ENCODE results near the gene DEK.
"Not testable (repeated sequence)": the region's sequence is repeated elsewhere in the genome, so short reads cannot be mapped to it uniquely, and the experiment has no call there.

DEK gene

GRCh38 chr6:18179770-18180356, 84.5 kb downstream of the DEK start:
- no peak overlapping the region for H3K27ac ChIP-seq
- DNase-seq (ENCODE audit: low spot score): no peak
- POLR2A ChIA-PET (ENCODE audit: low non-redundant PET): no interaction called here
- TF ChIP-seq, protein P1, sequence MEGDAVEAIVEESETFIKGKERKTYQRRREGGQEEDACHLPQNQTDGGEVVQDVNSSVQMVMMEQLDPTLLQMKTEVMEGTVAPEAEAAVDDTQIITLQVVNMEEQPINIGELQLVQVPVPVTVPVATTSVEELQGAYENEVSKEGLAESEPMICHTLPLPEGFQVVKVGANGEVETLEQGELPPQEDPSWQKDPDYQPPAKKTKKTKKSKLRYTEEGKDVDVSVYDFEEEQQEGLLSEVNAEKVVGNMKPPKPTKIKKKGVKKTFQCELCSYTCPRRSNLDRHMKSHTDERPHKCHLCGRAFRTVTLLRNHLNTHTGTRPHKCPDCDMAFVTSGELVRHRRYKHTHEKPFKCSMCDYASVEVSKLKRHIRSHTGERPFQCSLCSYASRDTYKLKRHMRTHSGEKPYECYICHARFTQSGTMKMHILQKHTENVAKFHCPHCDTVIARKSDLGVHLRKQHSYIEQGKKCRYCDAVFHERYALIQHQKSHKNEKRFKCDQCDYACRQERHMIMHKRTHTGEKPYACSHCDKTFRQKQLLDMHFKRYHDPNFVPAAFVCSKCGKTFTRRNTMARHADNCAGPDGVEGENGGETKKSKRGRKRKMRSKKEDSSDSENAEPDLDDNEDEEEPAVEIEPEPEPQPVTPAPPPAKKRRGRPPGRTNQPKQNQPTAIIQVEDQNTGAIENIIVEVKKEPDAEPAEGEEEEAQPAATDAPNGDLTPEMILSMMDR (conservative IDR thresholded peaks at IDR 0.05; ENCODE audit: low read depth): no peak
- CTCF ChIA-PET: no interaction called here

DNA sequence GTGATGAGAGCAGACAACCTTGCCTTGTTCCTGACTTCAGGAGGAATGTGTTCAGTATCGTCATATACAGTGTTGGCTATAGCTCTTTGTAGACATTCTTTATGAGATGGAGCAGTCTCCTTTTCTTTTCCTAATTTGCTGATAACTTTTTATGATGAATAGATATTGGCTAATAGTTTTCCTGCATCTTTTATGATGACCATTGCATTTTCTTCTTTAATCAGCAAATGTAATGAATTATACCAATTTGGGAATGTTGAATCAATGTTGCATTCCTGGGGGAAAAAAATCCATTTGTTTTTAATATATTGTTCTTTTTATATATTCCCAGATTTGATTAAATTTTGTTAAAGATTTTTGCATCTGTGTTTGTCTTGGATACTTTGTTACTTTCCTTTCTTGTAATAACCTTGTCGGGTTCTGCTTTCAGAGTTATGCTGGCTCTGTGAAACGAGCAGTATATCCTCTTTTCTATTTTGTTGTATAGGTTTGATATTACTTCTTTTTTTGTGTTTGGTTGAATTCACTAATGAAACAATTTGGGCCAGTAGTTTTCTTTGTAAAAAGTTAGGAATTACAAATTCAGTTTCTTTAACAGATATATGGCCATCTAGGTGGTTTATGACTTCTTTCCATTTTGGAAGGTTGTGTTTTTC, 85.2 kb downstream of the DEK start:
- TF ChIP-seq, protein P1 (conservative IDR thresholded peaks at IDR 0.05; ENCODE audit: low read depth): no peak
- no peak for DNase-seq (ENCODE audit: low spot score)
- ChIA-PET CTCF (interaction anchor here (0.6 kb wide), 1 partner anchor 36 kb away, joined by 6 read pairs; no protein-coding TSS in a partner anchor), POLR2A (ENCODE audit: low non-redundant PET) (no interaction called here)
- H3K27ac ChIP-seq: no peak overlapping the region

DNA sequence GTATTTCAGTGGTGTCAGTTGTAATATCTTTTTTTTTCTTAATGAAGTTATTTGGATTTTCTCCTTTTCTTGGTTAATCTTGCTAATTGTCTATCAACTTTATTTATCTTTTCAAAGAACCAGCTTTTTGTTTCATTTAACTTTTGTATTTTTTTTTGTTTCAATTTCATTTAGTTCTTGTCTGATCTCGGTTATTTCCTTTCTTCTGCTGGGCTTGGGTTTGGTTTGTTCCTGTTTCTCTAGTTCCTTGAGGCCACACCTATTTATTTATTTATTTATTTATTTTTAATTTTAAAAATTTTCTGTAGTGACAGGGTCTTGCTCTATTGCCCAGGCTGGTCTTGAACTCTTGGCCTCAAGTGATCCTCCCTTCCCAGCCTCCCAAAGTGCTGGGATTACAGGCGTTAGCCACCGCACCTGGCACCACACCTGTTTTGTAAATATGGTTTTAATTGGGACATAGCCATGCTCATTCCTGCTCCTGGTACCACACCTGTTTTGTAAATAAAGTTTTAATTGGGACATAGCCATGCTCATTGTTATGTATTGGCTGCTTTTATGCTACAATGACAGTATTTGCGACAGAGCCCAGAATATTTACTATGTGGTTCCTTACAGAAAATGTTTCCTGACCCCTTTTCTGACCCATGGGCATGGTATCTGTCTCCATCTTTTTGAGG, 86.9 kb downstream of the DEK start:
- POLR2A ChIA-PET (ENCODE audit: low non-redundant PET): no interaction called here

GRCh38 chr6:18176198-18176597, 88.1 kb downstream of the DEK start:
- POLR2A ChIA-PET (ENCODE audit: low non-redundant PET); DNase-seq (ENCODE audit: low spot score); CTCF ChIA-PET; H3K27ac ChIP-seq: not testable (repeated sequence)

More for the DNA sequence above, 86.9 kb downstream of the DEK start:
- TF ChIP-seq, protein P1 (conservative IDR thresholded peaks at IDR 0.05; ENCODE audit: low read depth): no peak
- no peak overlapping the region for H3K27ac ChIP-seq
- CTCF ChIA-PET: no interaction called here
- DNase-seq (ENCODE audit: low spot score): no peak

Data from RWPE1 (cell line).